GM21723 (cell line): ENCODE results near the gene PLCXD1.
"Not testable (repeated sequence)": the region's sequence is repeated elsewhere in the genome, so short reads cannot be mapped to it uniquely, and the experiment has no call there.

ENCODE experiments used
- ATAC-seq: cut with Tn5 transposase; IDR thresholded peaks from one replicate; pipeline ENCODE4 v1.9.1; 2021; ENCODE audit warnings: mild to moderate bottlenecking, moderate library complexity; ENCODE audit not compliant: unreplicated experiment

PLCXD1 gene

DNA sequence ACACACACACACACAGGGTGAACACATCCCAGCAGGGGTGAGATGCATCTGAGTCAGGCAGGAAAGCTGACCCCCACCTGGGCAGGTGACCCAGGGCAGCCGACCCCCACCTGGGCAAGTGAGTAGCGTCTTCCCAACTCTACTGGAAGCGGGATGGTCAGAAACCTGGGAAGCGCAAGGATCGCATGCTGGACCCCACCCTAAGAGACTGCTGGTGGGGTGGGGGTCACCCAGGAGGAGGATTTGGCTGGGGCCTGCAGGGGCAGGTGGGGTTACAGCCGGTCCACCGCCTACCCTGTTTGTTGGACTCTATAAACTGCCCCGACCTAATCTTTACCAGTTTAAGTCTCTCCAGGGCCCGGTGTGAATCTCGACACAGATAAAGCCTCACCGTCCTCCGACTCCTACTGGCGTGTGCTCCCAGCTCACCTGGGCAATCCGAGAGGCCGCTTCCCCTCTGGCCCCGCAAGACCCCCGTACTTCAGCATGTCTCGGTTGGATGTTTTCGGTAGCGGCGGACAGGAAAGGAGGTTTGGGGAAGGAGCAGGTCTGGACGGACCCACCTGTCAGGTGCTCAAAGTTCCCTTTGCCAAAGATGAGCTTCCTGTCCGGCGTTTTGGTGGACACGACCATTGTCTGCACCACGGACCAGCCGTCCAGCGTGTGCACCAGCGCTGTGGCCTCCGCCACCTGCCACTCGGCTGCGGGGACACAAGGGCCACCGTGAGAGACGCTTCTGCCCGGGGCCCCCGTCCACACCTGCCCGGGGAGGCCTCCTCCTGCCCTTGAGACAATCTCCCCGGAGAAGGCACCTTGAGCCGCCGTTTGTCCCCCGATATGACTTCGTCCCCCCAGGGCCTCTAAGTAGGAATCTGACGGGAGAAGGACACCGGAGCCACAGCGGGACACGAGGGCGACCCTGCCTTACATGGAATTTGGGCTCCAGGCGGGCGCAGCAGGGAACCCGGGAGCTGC, 35.5 kb downstream of the PLCXD1 start:
- ATAC-seq: no peak

- no peak for ATAC-seq
These were observed 36.4 kb downstream of the PLCXD1 start for GRCh38 chrX:317424-318067.

DNA sequence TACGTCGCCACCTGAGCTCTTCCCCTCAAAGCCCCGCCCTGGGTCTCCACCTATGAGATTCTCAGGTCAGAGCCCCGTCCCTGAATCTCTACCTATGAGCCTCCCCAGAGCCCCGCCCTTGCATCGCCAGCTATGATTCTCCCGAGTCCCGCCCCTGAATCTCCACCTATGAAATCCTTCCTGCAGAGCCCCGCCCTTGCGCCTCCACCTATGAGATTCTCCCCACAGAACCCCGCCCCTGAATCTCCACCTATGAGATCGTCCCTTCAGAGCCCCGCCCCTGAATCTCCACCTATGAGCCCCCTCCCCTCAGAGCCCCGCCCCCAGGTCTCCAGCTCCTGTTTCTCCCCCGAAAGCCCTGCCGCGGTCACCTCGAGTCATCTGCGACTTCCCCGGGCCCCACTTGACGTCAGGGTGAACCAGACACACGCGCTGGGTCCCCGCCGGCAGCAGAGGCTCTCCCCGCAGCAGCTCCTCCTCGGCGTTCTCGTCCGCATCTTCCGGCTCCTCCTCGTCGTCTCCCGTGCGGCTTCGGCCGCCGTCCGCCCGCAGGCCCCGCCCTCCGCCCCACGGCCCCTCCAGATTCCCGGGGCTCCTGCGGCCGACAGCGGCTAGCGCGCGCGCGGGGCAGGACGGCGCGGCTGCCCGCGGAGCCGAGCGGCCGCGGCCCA, 37.0 kb downstream of the PLCXD1 start:
- ATAC-seq: peak; percentile 56

DNA sequence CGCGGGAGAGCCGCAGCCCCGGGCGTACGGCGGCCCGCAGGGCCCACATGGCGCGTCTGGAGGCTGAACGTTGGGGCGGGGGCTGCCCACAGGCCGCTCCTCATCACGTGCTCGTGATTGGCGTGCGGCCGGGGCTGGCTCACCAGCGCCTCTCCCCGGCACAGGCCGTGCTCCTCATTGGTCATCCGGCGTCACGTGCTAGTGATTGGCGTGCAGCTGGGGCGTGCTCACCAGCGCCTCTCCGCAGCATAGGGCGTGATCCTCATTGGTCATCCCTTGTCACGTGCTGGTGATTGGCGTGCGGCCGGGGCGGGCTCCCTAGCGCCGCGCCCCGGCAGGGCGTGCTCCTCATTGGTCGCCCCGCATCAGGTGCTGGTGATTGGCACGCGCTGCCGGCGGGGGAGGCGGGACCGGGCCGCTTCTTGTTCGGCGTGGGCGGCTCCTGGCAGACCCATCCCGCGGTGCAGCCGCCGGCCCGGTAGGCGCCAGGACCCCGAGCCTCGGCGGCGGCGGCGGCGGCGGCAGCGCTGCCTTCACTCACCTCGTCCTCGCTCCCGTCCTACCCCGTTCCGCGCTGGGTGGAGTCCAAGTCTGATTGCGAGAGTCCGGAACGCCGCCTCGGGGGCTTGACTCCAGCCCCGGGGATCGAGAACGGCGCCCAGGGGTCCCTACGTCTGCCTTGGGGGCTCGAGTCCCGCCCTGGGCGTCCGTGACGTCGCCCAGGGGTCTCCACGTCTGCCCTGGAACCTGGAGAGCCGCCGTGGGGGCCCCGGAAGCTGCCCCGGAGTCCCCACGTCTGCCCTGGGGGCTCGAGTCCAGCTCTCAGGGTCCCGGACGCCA, 37.8 kb downstream of the PLCXD1 start, which contains the start of gene GTPBP6:
GTPBP6 (minus strand) TSS at position 58 of the 840 bp plus-strand sequence; CDS start at position 49, 9 bp downstream.
- ATAC-seq: peak; percentile 81

- ATAC-seq: no peak
These were observed 38.5 kb downstream of the PLCXD1 start for GRCh38 chrX:319579-320125.

DNA sequence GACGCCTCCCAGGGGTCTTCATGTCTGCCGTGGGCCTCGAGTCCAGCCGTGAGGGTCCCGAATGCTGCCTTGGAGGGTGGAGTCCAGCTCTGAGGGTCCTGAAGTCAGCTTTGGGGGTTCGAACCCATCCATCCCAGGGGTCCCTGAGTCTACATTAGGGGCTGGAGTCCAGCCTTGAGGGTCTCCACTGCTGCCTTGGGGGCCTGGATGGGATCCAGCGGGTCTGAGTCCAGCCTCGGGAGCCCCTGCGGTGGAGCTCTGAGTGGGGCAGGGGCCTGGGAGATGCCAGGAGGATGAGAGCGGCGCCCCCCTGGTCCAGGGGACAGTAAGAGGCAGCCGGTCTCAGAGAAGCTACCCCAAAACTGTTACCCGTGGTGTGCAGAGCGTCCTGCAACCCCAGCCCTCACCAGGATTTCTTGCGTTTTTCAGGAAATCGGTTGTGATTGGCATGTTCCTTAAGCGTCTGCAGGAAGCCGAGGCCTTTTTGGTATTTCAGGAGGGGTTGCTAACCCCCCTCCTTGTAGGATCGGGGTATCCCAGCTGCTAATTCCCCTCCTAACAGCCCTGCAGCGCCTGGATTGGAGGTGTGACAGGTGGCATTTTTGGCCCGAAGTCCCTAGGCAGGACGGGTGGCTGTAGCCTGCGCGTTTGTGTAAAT, 39.1 kb downstream of the PLCXD1 start:
- no peak for ATAC-seq

DNA sequence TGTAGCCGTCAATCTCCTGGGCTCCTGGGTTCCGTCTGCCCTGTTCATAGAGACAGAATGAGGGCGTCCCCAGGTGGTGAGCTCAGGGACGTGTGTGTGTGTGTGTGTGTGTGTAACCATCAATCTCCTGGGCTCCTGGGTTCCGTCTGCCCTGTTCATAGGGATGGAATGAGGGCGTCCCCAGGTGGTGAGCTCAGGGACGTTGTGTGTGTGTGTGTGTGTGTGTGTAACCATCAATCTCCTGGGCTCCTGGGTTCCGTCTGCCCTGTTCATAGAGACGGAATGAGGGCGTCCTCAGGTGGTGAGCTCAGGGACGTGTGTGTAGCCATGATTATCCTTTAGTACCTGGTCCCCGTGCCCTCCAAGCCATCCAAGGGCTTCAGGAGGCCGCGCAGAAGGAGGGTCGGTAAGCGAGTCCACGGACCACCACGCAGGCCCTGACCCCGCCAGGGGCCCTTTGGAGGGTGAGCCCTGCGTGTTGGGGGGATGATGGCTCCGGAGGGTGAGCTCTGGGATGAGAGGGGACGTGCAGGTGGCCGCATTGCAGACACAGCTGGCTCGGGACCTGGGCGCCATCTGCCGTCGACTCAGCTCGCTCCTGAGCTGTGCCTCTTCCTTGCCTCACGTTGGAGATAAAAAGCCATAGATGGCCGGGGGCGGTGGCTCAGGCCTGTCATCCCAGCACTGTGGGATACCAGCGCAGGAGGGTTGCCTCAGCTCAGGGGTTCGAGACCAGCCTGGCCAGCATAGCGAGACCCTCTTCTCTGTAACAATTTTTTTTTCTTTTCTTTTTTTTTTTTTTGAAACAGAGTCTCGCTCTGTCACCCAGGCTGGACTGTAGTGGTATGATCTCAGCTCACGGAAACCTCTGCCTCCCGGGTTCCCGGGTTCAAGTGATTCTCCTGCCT, 42.8 kb downstream of the PLCXD1 start:
- peak; percentile 57 for ATAC-seq

DNA sequence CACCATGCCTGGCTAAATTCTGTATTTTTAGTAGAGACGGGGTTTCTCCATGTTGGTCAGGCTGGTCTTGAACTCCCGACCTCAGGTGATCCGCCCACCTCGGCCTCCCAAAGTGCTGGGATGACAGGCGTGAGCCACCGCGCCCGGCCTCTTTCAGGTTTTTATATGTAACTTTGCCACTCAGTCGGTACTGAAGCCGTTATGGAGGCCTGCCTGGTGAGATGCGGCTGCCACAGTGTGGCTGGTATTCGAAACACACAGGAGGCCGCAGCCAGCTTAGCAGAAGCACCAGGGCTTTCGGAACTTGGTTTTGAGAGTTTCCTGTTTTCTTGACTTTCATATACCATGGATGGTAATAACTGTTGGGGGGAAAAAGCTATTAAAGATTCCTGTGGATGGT, 43.5 kb downstream of the PLCXD1 start:
- ATAC-seq: not testable (repeated sequence)

DNA sequence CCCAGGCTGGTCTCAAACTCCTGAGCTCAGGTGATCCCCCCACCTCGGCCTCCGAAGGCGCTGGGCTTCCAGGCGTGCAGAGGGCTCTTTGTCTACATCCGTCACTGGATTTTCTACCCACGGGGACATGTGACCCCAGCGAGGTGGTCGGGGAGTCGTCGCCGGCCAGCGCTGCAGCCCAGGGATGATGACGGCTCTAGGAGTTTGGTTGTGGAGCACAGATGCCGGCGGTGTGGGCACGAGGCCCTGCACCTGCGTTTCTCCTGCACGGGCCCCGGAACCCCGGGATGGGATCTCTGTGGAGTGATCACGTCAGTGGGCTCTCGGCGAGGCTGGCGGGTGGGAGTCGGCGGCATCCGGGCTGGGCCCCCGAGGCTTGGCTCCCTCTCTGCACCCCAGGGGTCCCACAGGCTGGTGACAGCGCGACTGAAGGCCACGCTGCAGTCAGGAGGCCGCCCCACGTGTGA, 46.5 kb downstream of the PLCXD1 start:
- ATAC-seq: no peak

- ATAC-seq: no peak
These were observed 48.2 kb downstream of the PLCXD1 start for GRCh38 chrX:329291-329910.

- not testable (repeated sequence) for ATAC-seq
These were observed 49.1 kb downstream of the PLCXD1 start for GRCh38 chrX:330141-330725.

GRCh38 chrX:330726-331150, 49.6 kb downstream of the PLCXD1 start:
- no peak for ATAC-seq

DNA sequence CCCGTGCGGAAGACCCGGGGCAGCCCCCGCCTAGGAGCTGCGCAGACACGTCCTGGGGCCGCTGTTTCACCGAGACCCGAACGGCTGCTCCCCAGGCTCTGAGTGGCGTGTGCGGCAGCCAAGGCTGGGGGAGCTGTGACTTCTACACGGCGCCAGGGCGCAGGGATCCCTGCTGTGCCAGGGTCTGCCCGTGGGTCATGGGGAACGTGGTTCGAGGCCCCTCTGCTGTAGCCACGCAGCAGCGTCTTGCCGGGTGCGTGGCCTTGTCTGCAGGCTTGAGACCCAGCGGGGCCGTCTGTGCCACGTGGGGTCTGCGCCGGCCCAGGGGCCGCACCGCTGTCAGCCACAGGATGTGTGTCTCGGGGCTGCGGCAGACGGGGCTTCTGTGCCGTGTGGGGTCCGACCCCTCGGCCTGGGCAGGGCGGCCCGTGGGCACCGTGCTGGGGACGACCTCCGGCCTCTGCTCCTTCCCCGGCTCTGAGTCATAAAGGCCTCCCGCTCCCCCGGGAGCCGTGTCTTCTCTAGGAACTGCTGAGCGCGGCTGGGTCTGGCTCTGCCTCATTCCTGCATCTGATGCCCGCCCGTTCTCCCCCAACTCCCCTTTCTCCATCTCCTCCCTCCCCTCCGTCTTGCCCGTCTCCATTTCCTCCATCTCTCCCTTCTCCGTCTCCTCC, 50.1 kb downstream of the PLCXD1 start:
- no peak for ATAC-seq

DNA sequence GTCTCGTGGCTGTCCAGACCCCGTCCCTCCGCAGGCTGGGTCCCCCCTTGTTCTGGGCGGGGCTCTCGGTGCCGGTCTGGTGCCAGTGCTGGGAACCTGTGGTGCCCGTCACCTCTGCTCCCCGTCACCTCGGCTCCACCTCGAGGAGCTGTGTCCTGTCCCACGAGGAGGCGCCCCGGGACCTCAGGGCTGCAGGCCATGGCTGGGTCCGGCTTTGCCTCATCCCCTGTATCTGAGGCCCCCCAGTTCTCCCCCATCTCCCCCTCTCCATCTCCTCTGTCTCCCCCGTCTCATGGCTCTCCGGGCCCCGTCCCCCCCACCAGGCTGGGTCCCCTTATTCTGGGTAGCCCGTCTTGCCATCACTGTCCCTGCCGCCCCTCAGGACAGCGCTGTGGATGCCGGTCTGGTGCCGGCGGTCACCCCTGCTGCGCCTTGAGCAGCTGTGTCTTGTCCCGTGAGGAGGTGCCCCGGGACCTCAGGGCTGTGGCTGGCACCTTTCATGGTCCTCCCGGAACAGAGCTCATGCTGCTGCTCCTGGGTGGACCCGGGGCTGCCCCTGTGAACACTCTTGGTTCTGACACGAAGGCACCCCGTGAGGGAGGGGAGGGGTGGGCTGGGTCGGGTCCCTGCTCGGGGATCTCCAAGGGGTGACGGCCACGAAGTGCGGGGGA, 50.8 kb downstream of the PLCXD1 start:
- no peak for ATAC-seq

DNA sequence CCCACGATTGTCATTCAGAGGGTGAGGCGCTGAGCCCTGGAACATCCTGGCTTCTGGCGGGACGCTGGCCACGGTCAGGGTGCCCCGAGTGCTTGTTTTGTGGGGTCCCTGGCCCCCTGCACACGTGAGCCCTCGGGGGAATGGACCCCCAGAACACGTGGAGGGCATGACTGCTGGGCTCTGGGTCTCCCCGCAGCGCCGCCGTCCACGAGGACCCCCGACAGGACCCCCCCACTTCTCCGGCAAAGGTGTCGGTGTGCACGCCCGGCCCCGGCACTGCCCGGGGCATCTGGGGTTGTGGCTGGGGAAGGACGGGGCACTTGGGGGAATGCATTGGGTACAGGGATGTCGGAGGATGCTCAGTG, 51.3 kb downstream of the PLCXD1 start:
- ATAC-seq: no peak

GRCh38 chrX:332916-333610, 51.9 kb downstream of the PLCXD1 start:
- no peak for ATAC-seq
